ENCODE data around the gene ALCAM.

Gene ALCAM

DNA sequence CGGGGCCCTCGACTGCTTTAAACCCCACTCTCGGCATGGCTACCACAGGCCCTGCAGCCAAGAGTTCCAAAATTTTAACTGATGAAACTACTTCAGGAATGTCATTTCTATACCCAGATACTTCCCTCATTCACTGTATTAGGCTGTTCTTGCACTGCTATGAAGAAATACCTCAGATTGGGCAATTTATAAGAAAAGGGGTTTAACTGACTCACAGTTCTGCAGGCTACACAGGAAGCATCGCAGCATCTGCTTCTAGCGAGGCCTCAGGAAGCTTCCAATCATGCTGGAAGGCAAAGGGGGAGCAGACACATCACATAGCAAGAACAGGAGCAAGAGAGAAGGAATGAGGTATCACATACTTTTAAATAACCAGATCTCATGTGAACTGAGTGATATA lies 21.6 kb upstream of the ALCAM start:
- DNase-seq = no peak
- Mint-ChIP-seq H3K36me3 (ENCODE audit: low read depth) (no peaks in the 10 kb centered on the region), H3K4me3 (no peak overlapping the region), H3K4me1 (no peaks in the 10 kb centered on the region), H3K27me3 (ENCODE audit: low read depth, poor library complexity) (no peaks in the 10 kb centered on the region), H3K27ac (no peak overlapping the region), H3K9me3 (no peaks in the 10 kb centered on the region)
- TF ChIP-seq, protein P1, sequence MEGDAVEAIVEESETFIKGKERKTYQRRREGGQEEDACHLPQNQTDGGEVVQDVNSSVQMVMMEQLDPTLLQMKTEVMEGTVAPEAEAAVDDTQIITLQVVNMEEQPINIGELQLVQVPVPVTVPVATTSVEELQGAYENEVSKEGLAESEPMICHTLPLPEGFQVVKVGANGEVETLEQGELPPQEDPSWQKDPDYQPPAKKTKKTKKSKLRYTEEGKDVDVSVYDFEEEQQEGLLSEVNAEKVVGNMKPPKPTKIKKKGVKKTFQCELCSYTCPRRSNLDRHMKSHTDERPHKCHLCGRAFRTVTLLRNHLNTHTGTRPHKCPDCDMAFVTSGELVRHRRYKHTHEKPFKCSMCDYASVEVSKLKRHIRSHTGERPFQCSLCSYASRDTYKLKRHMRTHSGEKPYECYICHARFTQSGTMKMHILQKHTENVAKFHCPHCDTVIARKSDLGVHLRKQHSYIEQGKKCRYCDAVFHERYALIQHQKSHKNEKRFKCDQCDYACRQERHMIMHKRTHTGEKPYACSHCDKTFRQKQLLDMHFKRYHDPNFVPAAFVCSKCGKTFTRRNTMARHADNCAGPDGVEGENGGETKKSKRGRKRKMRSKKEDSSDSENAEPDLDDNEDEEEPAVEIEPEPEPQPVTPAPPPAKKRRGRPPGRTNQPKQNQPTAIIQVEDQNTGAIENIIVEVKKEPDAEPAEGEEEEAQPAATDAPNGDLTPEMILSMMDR (IDR thresholded peaks at IDR 0.05) = no peak

DNA sequence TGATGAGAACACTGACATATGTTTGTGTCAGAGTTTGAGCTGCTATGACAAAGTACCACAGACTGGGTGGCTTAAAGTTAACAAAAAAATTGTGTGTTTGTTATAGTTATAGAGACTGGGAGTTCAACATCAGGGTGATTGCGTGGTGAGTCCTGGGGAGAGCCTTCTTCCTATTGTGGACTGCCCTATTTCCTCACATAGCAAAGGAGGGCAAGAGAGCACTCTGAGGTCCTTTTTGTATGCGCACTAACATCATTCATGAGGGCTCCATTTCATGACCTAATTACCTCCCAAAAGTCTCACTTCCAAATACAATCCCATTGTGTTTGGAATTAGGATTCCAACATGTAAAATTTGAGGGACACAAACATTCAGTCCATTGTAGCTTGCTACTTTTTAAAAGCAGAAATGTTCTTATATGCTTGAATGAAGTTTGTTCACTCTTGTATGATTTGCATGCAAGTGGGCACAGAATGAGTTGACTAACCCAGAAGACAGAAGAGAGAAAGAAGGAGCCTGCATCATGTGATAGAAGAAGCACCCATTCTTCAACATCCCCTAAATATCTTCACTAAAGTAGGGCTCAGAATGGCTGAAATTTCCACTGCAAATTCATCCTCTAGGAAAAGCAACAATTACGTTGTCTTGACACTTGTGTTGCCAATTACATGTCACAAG lies 18.9 kb upstream of the ALCAM start:
- H3K36me3 Mint-ChIP-seq (ENCODE audit: low read depth) = no peaks in the 10 kb centered on the region
- H3K4me3 Mint-ChIP-seq = no peak overlapping the region
- TF ChIP-seq, protein P1 (IDR thresholded peaks at IDR 0.05) = no peak
- H3K27me3 Mint-ChIP-seq (ENCODE audit: low read depth, poor library complexity) = no peaks in the 10 kb centered on the region
- H3K4me1 Mint-ChIP-seq = no peaks in the 10 kb centered on the region
- H3K9me3 Mint-ChIP-seq = no peaks in the 10 kb centered on the region
- H3K27ac Mint-ChIP-seq = no peak overlapping the region
- no peak for DNase-seq

DNA sequence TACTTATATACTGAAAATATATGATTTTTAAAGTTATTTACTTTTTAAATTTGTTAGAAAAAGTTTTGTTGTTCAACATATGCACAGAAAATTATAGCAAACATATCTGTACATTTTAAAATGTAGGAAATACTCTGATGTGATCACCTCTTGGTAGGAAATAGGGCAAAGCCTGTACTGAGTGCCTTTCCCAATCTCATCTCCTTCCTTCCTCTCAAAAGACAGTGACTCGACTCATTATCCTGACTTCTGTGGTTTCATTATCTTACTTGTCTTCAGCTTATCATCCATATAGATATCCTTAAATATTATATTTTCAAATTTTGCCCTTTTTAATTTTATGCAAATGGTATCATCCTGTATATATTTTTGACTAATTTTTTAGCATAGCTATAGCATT lies 18.4 kb upstream of the ALCAM start:
- Mint-ChIP-seq H3K36me3 (ENCODE audit: low read depth) (no peaks in the 10 kb centered on the region), H3K27ac (no peak overlapping the region), H3K27me3 (ENCODE audit: low read depth, poor library complexity) (no peaks in the 10 kb centered on the region), H3K4me1 (no peaks in the 10 kb centered on the region), H3K9me3 (no peaks in the 10 kb centered on the region), H3K4me3 (no peak overlapping the region)
- TF ChIP-seq, protein P1 (IDR thresholded peaks at IDR 0.05) = no peak
- DNase-seq = no peak

DNA sequence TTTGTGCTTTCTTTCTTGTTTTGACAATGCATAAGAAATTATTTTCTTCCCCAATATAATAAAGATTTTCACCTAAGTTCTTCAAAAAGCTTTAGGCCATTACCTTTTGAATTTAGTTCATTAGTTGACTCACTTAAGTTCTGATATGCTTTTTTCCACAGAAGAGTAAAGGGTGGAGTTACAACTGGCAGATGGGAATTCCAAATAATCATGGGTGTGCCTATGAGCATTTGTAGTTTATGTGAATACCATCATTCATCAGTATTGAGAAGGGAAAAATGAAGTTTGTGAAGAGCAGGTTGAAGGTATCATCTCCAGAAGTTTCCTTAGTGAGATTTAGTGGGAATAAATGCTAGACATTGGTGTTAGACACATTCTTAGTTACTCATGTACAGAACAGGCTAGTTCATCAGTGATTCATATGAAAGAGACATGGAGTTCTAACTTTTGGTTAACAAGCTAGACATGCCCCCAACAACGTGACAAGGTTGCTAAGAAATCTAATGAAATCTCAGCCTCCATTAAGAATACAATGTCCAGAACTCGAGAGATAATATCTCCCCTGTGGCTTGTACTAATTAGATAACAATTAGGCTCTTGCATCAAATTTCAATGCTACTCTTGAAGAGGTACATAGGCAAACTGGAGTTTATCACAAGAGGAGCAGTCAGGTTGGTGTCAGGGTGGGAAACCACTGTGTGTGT lies 16.9 kb upstream of the ALCAM start:
- no peak for DNase-seq
- TF ChIP-seq, protein P1 (IDR thresholded peaks at IDR 0.05) = no peak
- no peaks in the 10 kb centered on the region for H3K27me3 Mint-ChIP-seq (ENCODE audit: low read depth, poor library complexity)

DNA sequence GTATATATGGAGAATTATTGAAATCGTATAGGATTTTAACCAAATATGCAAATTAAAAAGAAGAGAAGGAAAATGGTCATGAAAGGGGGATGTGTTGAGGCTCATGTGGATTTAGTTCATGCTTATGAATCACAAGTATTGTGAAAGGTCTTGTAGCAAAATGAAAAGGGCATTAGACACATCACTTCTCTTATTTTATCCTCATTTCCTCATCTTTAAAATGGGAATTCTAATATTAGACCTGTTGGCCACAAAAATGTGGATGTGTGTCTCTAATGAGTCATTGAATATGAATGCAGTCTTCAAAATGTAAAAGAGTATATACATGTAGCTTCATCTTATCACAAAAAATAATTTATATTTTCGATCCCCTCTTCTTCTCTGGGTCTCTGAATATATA lies 14.9 kb upstream of the ALCAM start:
- Mint-ChIP-seq H3K36me3 (ENCODE audit: low read depth) (no peaks in the 10 kb centered on the region), H3K4me3 (no peak overlapping the region), H3K9me3 (no peaks in the 10 kb centered on the region), H3K27ac (no peak overlapping the region), H3K4me1 (peaks cover 33% of the 10 kb centered on the region), H3K27me3 (ENCODE audit: low read depth, poor library complexity) (no peaks in the 10 kb centered on the region)
- TF ChIP-seq, protein P1 (IDR thresholded peaks at IDR 0.05) = no peak
- no peak for DNase-seq

More for the DNA sequence above, 16.9 kb upstream of the ALCAM start:
- Mint-ChIP-seq H3K9me3 (no peaks in the 10 kb centered on the region), H3K4me3 (no peak overlapping the region), H3K36me3 (ENCODE audit: low read depth) (no peaks in the 10 kb centered on the region), H3K27ac (no peak overlapping the region), H3K4me1 (peaks cover 15% of the 10 kb centered on the region)

DNA sequence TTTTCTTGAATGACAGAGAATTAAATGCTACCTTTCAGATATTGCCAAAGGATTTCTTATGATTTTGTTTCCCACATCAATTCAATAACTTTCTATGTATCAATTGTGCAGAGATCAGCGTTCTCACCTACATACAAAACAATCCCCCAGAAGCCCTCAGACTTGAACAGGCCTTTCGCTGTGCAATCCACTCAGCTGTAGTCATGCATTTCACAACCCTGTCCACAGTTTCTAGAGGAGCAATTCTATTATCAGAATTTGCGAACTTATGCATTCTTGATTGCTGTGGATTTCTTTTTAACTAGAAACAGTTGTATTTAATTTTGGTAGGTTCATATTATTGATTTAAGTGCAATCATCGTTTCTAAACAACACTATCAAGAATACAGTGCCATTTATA lies 13.7 kb upstream of the ALCAM start:
- no peaks in the 10 kb centered on the region for H3K9me3 Mint-ChIP-seq
- no peak overlapping the region for H3K27ac Mint-ChIP-seq
- peak overlapping the region; percentile 88 for H3K4me3 Mint-ChIP-seq
- TF ChIP-seq, protein P1 (IDR thresholded peaks at IDR 0.05) = no peak
- no peak for DNase-seq
- H3K36me3 Mint-ChIP-seq (ENCODE audit: low read depth) = no peaks in the 10 kb centered on the region
- peaks cover 33% of the 10 kb centered on the region for H3K4me1 Mint-ChIP-seq
- no peaks in the 10 kb centered on the region for H3K27me3 Mint-ChIP-seq (ENCODE audit: low read depth, poor library complexity)
